ENCODE data around the gene LAS1L. TPM values are rescaled to one million over a fixed set of nuclear protein-coding genes. Genes with fewer than 3 reads are reported as not detected.

LAS1L gene
- total and polyA plus RNA-seq, 9 of the 15 experiments (the other 6 are each of a cell fraction or from before 2014, with no cell fraction given) = 43.3 to 119 (median 86.4) TPM

- TF ChIP-seq DPF2 (IDR thresholded peaks at IDR 0.05) (peak; percentile 64), NFE2L1 (tag; IDR thresholded peaks at IDR 0.05; ENCODE audit: borderline replicate concordance, low read depth) (no peak), NFYB (IDR thresholded peaks at IDR 0.05; ENCODE audit: extremely low read depth, insufficient read length) (no peak), GATA2 (CRISPR knock-in tag; IDR thresholded peaks at IDR 0.05) (no peak), CBFA2T3 (IDR thresholded peaks at IDR 0.05) (peak; percentile 53), MAZ (CRISPR knock-in tag; conservative IDR thresholded peaks at IDR 0.05 in 1 of 2, IDR thresholded peaks at IDR 0.05 in 1 of 2) (no peak), PKNOX1 (IDR thresholded peaks at IDR 0.05) (0 out of 2 replicates have a peak, but pooled peaks have one; percentile 6), EGR1 (conservative IDR thresholded peaks at IDR 0.05) (no peak), NEUROD1 (IDR thresholded peaks at IDR 0.05; ENCODE audit: borderline replicate concordance, low read depth, low read length, partially characterized antibody) (no peak), ZKSCAN8 (CRISPR knock-in tag; IDR thresholded peaks at IDR 0.05) (no peak), CREM (IDR thresholded peaks at IDR 0.05; ENCODE audit: low read depth) (no peak), HIVEP1 (CRISPR knock-in tag; IDR thresholded peaks at IDR 0.05) (no peak), LCOR (CRISPR knock-in tag; IDR thresholded peaks at IDR 0.05) (no peak), NFRKB (IDR thresholded peaks at IDR 0.05; ENCODE audit: low read depth) (0 out of 2 replicates have a peak, but pooled peaks have one; percentile 55), ZNF263 (CRISPR knock-in tag; IDR thresholded peaks at IDR 0.05; ENCODE audit: borderline replicate concordance) (no peak), SPI1 (IDR thresholded peaks at IDR 0.05; ENCODE audit: borderline replicate concordance, low read depth, low read length) (no peak), ARID1B (IDR thresholded peaks at IDR 0.05) (peak; percentile 56)
These were observed 48.0 kb upstream of the LAS1L start (continued) for GRCh38 chrX:65582450-65583082.
